ENCODE results near the gene ZNF708.
"Not testable (repeated sequence)": the region's sequence is repeated elsewhere in the genome, so short reads cannot be mapped to it uniquely, and the experiment has no call there.

ZNF708 gene

DNA sequence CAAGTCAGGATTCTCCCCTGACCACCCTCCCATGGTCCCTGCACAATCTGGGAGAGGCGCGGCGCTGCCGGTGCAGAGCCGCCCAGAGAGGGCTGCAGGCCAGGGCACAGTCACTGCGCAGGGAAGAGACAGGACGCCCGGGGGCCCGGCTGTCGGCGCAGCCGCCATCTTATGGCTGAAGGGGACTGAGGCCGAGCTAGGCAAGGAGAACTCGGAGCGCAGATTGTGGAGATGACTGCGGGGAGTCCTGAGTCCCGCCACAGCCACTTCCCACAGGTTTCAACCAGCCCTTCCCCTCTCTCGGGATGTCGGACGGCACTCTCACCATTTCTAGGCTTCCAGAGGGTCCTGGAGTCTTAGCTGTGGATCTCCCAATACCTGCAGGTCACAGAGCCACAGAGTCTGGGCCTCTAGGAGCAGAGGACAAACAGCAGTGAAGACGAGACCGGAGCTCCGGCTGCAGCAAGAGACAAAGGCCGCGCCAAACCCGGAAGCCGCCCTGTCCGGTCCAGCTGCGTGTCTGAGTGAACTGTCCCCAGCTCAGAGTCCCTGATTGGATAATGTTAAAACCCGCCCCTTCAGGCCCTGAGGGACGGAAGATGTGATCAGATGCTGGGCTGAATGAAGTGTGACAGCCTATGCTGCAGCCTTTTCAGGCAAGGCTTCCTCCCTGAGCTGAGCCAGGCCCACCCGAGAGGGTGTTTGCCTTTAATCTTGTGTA lies at the start of gene ZNF708:
TSS of gene ZNF708 (minus strand) at position 526 of the 721 bp plus-strand sequence. CDS start at position 328, 198 bp downstream.
- no peaks in the 10 kb centered on the region for H3K9me3 ChIP-seq (ENCODE audit: control insufficient read depth in 5 of 5, low read length in 5 of 5)
- H3K27me3 ChIP-seq (ENCODE audit: control insufficient read depth in 5 of 5, insufficient read depth in 4 of 5, low read length in 5 of 5), result no peaks in the 10 kb centered on the region
- peak within 1 kb of the TSS; percentile 83 to 99 (median 90) for H3K9ac ChIP-seq (ENCODE audit: low read length in 5 of 5)
- H3K36me3 ChIP-seq (ENCODE audit: control insufficient read depth in 5 of 5, insufficient read depth in 5 of 5, low read length in 5 of 5), result peaks cover 0 to 6% (median 0%) of the 10 kb centered on the region in 5 donors
- H3K4me3 ChIP-seq (ENCODE audit: low read depth in 1 of 5, low read length in 5 of 5), result peak within 1 kb of the TSS; percentile 95 to 100 (median 99)
- peak within 1 kb of the TSS; percentile 90 for H3K27ac ChIP-seq (ENCODE audit: low read depth, low read length)
- peaks cover 0 to 14% (median 13%) of the 10 kb centered on the region in 5 donors for H3K4me1 ChIP-seq (ENCODE audit: control insufficient read depth in 5 of 5, insufficient read depth in 5 of 5, low read length in 5 of 5)

DNA sequence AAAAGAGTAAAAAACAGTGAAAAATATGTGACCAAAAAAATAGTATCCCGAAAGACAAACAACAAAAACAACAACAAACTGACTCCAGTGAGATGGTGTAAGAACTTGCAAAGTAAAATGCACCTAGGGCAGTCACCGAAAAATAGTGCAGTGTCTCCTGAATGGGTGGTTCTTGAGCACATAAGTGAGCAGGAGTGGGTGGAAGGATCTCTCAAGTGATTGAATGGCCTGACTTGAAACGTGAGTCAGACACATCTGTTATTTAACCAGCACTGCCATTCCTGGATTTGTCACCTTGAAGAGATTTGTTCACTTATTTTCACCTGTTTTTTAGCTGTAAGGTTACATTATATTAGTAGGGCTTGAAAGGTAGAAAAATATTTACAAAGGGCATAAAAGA lies 33.1 kb upstream of the ZNF708 start:
- Histone ChIP-seq H3K27ac (ENCODE audit: low read depth, low read length) (no peak overlapping the region), H3K9me3 (ENCODE audit: control insufficient read depth in 5 of 5, low read length in 5 of 5) (no peaks in the 10 kb centered on the region), H3K27me3 (ENCODE audit: control insufficient read depth in 5 of 5, insufficient read depth in 4 of 5, low read length in 5 of 5) (no peaks in the 10 kb centered on the region), H3K9ac (ENCODE audit: low read length in 5 of 5) (no peak overlapping the region), H3K4me1 (ENCODE audit: control insufficient read depth in 5 of 5, insufficient read depth in 5 of 5, low read length in 5 of 5) (peaks cover 2 to 13% (median 4%) of the 10 kb centered on the region in 5 donors), H3K36me3 (ENCODE audit: control insufficient read depth in 5 of 5, insufficient read depth in 5 of 5, low read length in 5 of 5) (peaks cover 0 to 12% (median 3%) of the 10 kb centered on the region in 5 donors), H3K4me3 (ENCODE audit: low read depth in 1 of 5, low read length in 5 of 5) (no peak overlapping the region)

DNA sequence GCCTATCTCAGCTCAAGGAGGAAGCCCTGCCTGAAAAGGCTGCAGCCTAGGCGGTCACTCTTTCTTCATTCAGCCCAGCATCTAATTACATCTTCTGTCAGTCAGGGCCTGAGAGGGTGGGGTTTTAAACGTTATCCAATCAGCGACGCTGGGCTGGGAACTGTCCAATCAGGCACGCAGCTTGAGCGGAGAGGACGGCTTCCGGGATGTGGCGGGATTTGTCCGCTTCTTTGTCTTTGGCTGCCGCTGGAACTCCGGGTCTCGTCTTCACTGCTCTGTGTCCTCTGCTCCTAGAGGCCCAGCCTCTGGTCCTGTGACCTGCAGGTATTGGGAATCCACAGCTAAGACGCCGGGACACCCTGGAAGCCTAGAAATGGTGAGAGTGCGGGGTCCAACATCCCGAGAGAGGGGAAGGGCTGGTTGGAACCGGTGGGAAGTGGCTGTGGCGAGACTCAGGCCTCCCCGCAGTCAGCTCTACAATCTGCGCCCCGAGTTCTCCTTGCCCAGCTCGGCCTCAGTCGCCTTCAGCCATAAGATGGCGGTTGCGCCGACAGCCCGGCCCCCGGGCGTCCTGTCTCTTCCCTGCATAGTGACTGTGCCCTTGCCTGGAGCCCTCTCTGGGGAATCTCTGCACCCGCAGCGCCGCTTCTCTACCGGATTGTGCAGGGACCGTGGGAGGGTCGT lies 29.7 kb upstream of the ZNF708 start, which contains the start of gene ZNF738:
TSS of gene ZNF738 (plus strand) at position 233 of the 684 bp plus-strand sequence. CDS start at position 374, 141 bp downstream.
- Histone ChIP-seq H3K36me3 (ENCODE audit: control insufficient read depth in 5 of 5, insufficient read depth in 5 of 5, low read length in 5 of 5) (peaks cover 0 to 3% (median 0%) of the 10 kb centered on the region in 5 donors), H3K9ac (ENCODE audit: low read length in 5 of 5) (peak within 1 kb of the TSS; percentile 73 to 94 (median 84)), H3K9me3 (ENCODE audit: control insufficient read depth in 5 of 5, low read length in 5 of 5) (no peaks in the 10 kb centered on the region), H3K4me1 (ENCODE audit: control insufficient read depth in 5 of 5, insufficient read depth in 5 of 5, low read length in 5 of 5) (peaks cover 2 to 13% (median 4%) of the 10 kb centered on the region in 5 donors), H3K27ac (ENCODE audit: low read depth, low read length) (peak within 1 kb of the TSS; percentile 57), H3K4me3 (ENCODE audit: low read depth in 1 of 5, low read length in 5 of 5) (peak within 1 kb of the TSS; percentile 74 to 97 (median 95)), H3K27me3 (ENCODE audit: control insufficient read depth in 5 of 5, insufficient read depth in 4 of 5, low read length in 5 of 5) (no peaks in the 10 kb centered on the region)

DNA sequence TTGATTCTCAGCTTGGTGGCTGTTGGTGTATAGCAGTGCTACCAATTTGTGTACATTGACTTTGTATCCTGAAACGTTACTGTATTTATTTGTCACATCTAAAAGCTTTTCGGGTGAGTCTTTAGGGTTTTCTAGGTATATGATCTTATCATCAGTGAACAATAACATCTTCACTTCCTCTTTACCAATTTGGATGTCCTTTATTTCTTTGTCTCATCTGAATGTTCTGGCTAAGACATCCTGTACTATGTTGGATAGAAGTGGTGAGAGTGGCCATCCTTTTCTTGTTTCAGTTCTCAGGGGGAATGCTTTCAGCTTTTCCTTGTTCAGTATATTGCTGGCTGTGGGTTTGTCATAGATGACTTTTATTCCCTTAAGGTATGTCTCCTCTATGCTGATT lies 23.6 kb upstream of the ZNF708 start:
- H3K9ac ChIP-seq (ENCODE audit: low read length in 5 of 5), result no peak overlapping the region
- no peak overlapping the region for H3K27ac ChIP-seq (ENCODE audit: low read depth, low read length)
- no peak overlapping the region for H3K4me3 ChIP-seq (ENCODE audit: low read depth in 1 of 5, low read length in 5 of 5)
- no peaks in the 10 kb centered on the region for H3K36me3 ChIP-seq (ENCODE audit: control insufficient read depth in 5 of 5, insufficient read depth in 5 of 5, low read length in 5 of 5)
- H3K4me1 ChIP-seq (ENCODE audit: control insufficient read depth in 5 of 5, insufficient read depth in 5 of 5, low read length in 5 of 5), result no peaks in the 10 kb centered on the region
- peaks cover 2 to 5% (median 4%) of the 10 kb centered on the region in 5 donors for H3K9me3 ChIP-seq (ENCODE audit: control insufficient read depth in 5 of 5, low read length in 5 of 5)
- no peaks in the 10 kb centered on the region for H3K27me3 ChIP-seq (ENCODE audit: control insufficient read depth in 5 of 5, insufficient read depth in 4 of 5, low read length in 5 of 5)

DNA sequence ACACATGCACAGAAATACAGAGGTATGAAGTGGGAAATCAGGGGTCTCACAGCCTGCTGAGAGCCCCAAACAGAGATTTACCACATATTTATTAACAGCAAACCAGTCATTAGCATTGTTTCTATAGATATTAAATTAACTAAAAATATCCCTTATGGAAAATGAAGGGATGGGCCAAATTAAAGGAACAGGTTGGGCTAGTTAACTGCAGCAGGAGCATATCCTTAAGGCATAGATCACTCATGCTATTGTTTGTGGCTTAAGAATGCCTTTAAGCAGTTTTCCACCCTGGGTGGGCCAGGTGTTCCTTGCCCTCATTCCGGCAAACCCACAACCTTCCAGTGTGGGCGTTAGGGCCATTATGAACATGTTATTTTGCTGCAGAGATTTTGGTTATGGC lies 15.6 kb upstream of the ZNF708 start:
- not testable (repeated sequence) for H3K4me3 ChIP-seq (ENCODE audit: low read depth in 1 of 5, low read length in 5 of 5); H3K9ac ChIP-seq (ENCODE audit: low read length in 5 of 5); H3K36me3 ChIP-seq (ENCODE audit: control insufficient read depth in 5 of 5, insufficient read depth in 5 of 5, low read length in 5 of 5); H3K27ac ChIP-seq (ENCODE audit: low read depth, low read length); H3K4me1 ChIP-seq (ENCODE audit: control insufficient read depth in 5 of 5, insufficient read depth in 5 of 5, low read length in 5 of 5); H3K27me3 ChIP-seq (ENCODE audit: control insufficient read depth in 5 of 5, insufficient read depth in 4 of 5, low read length in 5 of 5)
- peaks cover 2 to 13% (median 7%) of the 10 kb centered on the region in 5 donors for H3K9me3 ChIP-seq (ENCODE audit: control insufficient read depth in 5 of 5, low read length in 5 of 5)

DNA sequence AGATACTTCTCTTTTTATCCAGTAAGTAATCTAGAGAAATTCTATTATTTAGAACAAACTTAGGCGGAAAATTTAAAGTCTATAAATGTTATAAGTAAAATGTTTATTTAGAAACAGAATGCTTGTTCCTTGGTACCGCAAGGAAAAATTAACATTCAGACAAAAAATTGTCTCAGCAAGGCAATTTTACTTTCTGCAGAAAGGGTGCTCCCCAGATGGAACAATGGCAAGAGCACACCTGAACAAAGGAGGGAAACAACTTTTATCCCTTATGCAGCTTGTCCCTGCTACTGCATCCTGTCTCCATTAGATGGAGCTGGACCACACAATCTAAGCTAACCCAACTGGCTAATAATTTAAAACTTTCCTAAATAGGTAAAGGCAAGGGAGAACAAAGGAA lies 6.5 kb upstream of the ZNF708 start:
- Histone ChIP-seq H3K9me3 (ENCODE audit: control insufficient read depth in 5 of 5, low read length in 5 of 5) (peaks cover 3 to 20% (median 13%) of the 10 kb centered on the region in 5 donors), H3K9ac (ENCODE audit: low read length in 5 of 5) (no peak overlapping the region), H3K27ac (ENCODE audit: low read depth, low read length) (no peak overlapping the region), H3K27me3 (ENCODE audit: control insufficient read depth in 5 of 5, insufficient read depth in 4 of 5, low read length in 5 of 5) (no peaks in the 10 kb centered on the region), H3K36me3 (ENCODE audit: control insufficient read depth in 5 of 5, insufficient read depth in 5 of 5, low read length in 5 of 5) (no peaks in the 10 kb centered on the region), H3K4me3 (ENCODE audit: low read depth in 1 of 5, low read length in 5 of 5) (no peak overlapping the region), H3K4me1 (ENCODE audit: control insufficient read depth in 5 of 5, insufficient read depth in 5 of 5, low read length in 5 of 5) (no peaks in the 10 kb centered on the region)

DNA sequence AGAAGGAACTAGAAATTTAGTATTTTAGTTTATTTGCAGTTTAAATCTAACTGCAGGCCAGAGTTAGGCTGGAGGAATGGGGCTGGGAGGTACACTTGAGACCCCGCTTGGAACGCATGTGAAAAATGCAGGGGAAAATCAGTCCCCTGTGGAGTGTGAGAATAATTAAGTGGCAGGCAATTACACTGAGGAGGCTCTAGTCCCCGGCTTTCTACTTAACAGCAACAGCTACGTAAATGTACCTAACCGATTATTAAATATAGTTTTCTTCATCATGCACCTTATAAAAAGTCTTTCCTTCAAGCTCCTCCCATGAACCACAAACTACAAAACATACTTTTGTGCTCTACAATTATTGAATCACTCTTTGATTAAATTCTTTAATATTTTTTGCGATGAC lies 804 bp downstream of the ZNF708 start:
- H3K4me3 ChIP-seq (ENCODE audit: low read depth in 1 of 5, low read length in 5 of 5), result peak overlapping the region; percentile 63 to 99 (median 99)
- peak overlapping the region; percentile 90 for H3K27ac ChIP-seq (ENCODE audit: low read depth, low read length)
- peak overlapping the region; percentile 83 to 99 (median 90) for H3K9ac ChIP-seq (ENCODE audit: low read length in 5 of 5)
- H3K36me3 ChIP-seq (ENCODE audit: control insufficient read depth in 5 of 5, insufficient read depth in 5 of 5, low read length in 5 of 5), result peaks cover 0 to 6% (median 0%) of the 10 kb centered on the region in 5 donors
- no peaks in the 10 kb centered on the region for H3K9me3 ChIP-seq (ENCODE audit: control insufficient read depth in 5 of 5, low read length in 5 of 5)
- no peaks in the 10 kb centered on the region for H3K27me3 ChIP-seq (ENCODE audit: control insufficient read depth in 5 of 5, insufficient read depth in 4 of 5, low read length in 5 of 5)
- peaks cover 0 to 17% (median 15%) of the 10 kb centered on the region in 5 donors for H3K4me1 ChIP-seq (ENCODE audit: control insufficient read depth in 5 of 5, insufficient read depth in 5 of 5, low read length in 5 of 5)

DNA sequence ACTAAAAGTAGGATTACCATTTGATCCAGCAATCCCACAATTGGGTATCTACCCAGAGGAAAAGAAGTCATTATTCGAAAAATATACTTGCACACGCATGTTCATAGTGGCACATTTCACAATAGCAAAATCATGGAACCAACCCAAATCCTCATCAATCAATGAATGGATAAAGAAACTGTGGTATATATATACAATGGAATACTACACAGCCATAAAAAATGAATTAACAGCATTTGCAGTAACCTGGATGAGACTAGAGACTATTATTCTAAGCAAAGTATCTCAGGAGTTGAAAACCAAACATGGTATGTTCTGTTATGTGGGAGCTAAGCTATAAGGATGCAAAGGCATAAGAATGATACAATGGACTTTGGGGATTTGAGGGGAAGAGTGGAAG lies 3.0 kb downstream of the ZNF708 start:
- no peaks in the 10 kb centered on the region for H3K27me3 ChIP-seq (ENCODE audit: control insufficient read depth in 5 of 5, insufficient read depth in 4 of 5, low read length in 5 of 5)
- H3K27ac ChIP-seq (ENCODE audit: low read depth, low read length), result no peak overlapping the region
- no peaks in the 10 kb centered on the region for H3K9me3 ChIP-seq (ENCODE audit: control insufficient read depth in 5 of 5, low read length in 5 of 5)
- no peak overlapping the region for H3K4me3 ChIP-seq (ENCODE audit: low read depth in 1 of 5, low read length in 5 of 5)
- H3K4me1 ChIP-seq (ENCODE audit: control insufficient read depth in 5 of 5, insufficient read depth in 5 of 5, low read length in 5 of 5), result peaks cover 0 to 34% (median 28%) of the 10 kb centered on the region in 5 donors
- no peak overlapping the region for H3K9ac ChIP-seq (ENCODE audit: low read length in 5 of 5)
- peaks cover 0 to 6% (median 0%) of the 10 kb centered on the region in 5 donors for H3K36me3 ChIP-seq (ENCODE audit: control insufficient read depth in 5 of 5, insufficient read depth in 5 of 5, low read length in 5 of 5)

DNA sequence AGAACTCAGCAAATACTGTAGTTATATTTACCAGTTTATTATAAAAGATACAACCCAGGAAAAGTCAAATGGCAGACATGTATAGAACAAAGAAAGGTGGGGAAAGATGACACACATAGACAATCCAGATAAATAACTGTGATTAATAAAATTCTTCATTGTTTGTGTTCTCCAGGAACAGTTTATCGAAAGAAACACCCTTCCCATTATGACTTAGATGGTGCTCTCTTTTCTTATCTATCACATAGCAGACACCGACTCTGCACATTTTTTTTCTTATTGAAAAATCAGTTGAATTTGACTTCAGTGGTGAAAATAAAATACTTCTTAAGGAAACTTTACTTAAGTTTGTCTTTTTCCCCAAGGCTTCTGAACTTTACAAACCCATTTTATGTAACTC lies 6.2 kb downstream of the ZNF708 start:
- Histone ChIP-seq H3K9ac (ENCODE audit: low read length in 5 of 5) (peak overlapping the region in 3 of 5 donors; percentile 23 to 47 (median 40)), H3K27ac (ENCODE audit: low read depth, low read length) (peak overlapping the region; percentile 60), H3K27me3 (ENCODE audit: control insufficient read depth in 5 of 5, insufficient read depth in 4 of 5, low read length in 5 of 5) (no peaks in the 10 kb centered on the region), H3K4me3 (ENCODE audit: low read depth in 1 of 5, low read length in 5 of 5) (no peak overlapping the region), H3K36me3 (ENCODE audit: control insufficient read depth in 5 of 5, insufficient read depth in 5 of 5, low read length in 5 of 5) (peaks cover 0 to 12% (median 0%) of the 10 kb centered on the region in 5 donors), H3K9me3 (ENCODE audit: control insufficient read depth in 5 of 5, low read length in 5 of 5) (no peaks in the 10 kb centered on the region), H3K4me1 (ENCODE audit: control insufficient read depth in 5 of 5, insufficient read depth in 5 of 5, low read length in 5 of 5) (peaks cover 0 to 25% (median 14%) of the 10 kb centered on the region in 5 donors)

DNA sequence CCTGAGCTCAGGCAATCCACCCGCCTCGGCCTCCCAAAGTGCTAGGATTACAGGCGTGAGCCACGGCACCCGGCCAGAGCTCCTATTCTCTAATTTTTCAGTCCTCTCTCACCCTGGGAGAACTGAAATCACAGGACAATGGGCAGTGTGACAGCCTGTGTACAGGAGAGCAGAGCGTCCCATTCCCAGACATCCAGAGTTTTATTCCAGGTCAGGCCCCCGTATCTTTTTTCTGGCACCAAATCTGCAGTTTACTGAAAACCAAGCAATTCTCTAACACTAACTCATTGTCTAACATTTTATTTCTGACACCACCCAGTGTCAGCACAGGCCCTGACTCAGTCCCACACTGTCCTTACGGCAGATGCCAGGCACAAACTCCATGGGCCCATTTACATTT lies 6.7 kb downstream of the ZNF708 start:
- Histone ChIP-seq H3K9ac (ENCODE audit: low read length in 5 of 5) (peak overlapping the region in 3 of 5 donors; percentile 23 to 47 (median 40)), H3K4me3 (ENCODE audit: low read depth in 1 of 5, low read length in 5 of 5) (no peak overlapping the region), H3K27me3 (ENCODE audit: control insufficient read depth in 5 of 5, insufficient read depth in 4 of 5, low read length in 5 of 5) (no peaks in the 10 kb centered on the region), H3K4me1 (ENCODE audit: control insufficient read depth in 5 of 5, insufficient read depth in 5 of 5, low read length in 5 of 5) (peaks cover 0 to 28% (median 17%) of the 10 kb centered on the region in 5 donors), H3K9me3 (ENCODE audit: control insufficient read depth in 5 of 5, low read length in 5 of 5) (no peaks in the 10 kb centered on the region), H3K36me3 (ENCODE audit: control insufficient read depth in 5 of 5, insufficient read depth in 5 of 5, low read length in 5 of 5) (peaks cover 0 to 12% (median 0%) of the 10 kb centered on the region in 5 donors), H3K27ac (ENCODE audit: low read depth, low read length) (peak overlapping the region; percentile 60)

Measured in subcutaneous abdominal adipose tissue (tissue), 5 donors.